ENCODE results near the gene SUGP1.

Gene SUGP1

DNA sequence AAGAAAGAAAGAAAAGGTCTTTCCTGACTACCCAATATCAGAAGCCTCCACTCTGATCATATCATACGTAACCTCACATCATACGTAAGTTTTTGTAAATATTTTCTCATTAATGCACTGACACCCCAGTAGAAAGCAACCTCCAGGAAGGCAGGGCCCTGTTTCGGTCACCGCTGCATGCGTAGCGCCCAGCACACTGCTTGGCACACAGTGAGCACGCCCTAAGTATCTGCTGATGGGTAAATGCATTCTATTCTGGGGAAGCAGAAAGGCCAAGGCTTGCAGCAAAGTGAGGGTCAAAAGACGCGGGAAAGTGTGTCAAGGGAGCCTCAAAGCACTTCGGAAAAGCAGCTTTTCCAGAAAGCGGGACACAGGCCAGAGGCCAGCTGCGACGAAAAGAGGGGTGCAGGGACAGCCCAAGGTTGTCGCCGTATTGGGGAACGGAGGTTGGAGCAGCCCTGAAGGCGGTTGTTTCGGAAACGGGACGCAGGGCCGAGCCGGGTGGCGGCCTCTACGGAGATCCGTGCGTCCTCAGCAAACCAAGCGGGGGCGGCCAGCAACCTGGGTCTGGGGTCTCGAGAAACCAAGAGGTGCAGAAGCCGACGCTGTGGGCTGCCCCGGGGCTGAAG lies 463 bp downstream of the SUGP1 start:
- H3K4me3 ChIP-seq (ENCODE audit: low read depth, low read length) = peak overlapping the region; percentile 85
- TF ChIP-seq, protein P1, sequence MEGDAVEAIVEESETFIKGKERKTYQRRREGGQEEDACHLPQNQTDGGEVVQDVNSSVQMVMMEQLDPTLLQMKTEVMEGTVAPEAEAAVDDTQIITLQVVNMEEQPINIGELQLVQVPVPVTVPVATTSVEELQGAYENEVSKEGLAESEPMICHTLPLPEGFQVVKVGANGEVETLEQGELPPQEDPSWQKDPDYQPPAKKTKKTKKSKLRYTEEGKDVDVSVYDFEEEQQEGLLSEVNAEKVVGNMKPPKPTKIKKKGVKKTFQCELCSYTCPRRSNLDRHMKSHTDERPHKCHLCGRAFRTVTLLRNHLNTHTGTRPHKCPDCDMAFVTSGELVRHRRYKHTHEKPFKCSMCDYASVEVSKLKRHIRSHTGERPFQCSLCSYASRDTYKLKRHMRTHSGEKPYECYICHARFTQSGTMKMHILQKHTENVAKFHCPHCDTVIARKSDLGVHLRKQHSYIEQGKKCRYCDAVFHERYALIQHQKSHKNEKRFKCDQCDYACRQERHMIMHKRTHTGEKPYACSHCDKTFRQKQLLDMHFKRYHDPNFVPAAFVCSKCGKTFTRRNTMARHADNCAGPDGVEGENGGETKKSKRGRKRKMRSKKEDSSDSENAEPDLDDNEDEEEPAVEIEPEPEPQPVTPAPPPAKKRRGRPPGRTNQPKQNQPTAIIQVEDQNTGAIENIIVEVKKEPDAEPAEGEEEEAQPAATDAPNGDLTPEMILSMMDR (IDR thresholded peaks at IDR 0.05; ENCODE audit: insufficient read depth, low read depth, low read length, missing control alignments) = no peak
- DNase-seq (ENCODE audit: low read depth) = no peak

DNA sequence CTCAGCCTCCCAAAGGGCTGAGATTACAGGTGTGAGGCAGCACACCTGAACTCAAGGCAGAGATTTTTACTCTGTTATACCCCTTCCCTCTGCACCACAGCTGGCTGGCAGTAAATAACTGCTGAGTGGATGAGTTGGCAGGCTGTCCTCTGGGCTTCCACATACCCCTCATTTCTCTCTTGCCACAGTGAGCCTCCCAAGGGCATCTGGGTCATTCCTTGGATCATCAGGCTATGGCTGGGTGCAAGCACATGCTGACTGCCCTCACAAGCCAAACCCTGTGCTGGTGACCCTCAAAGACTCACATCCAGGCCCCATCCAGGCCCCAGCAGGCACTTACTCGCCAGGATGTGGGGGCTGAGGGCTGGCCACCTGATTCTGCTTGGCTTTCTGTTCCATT lies 4.2 kb downstream of the SUGP1 start:
- TF ChIP-seq, protein P1 (IDR thresholded peaks at IDR 0.05; ENCODE audit: insufficient read depth, low read depth, low read length, missing control alignments) = no peak
- no peak for DNase-seq (ENCODE audit: low read depth)
- H3K4me3 ChIP-seq (ENCODE audit: low read depth, low read length) = no peak overlapping the region

DNA sequence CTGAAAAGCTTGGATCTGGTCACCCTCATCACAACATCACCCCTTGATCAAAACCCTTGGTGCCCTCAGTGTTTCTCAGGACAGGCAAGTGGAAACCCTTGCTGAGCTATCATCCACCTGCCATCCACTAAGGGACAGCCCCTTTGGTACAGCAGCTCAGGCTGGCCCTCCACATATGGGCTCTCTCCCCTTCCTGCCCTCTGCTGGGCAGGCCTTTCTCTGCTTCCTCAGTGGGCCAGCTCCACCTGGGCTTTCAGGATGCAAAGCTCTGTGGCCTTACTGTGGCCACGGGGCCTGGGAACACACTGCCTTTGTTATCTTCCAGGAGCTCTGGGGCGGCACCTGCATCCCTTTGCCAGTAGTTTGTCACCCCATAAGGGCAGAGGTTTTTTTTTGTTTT lies 4.9 kb downstream of the SUGP1 start:
- no peak overlapping the region for H3K4me3 ChIP-seq (ENCODE audit: low read depth, low read length)
- TF ChIP-seq, protein P1 (IDR thresholded peaks at IDR 0.05; ENCODE audit: insufficient read depth, low read depth, low read length, missing control alignments) = no peak
- no peak for DNase-seq (ENCODE audit: low read depth)

DNA sequence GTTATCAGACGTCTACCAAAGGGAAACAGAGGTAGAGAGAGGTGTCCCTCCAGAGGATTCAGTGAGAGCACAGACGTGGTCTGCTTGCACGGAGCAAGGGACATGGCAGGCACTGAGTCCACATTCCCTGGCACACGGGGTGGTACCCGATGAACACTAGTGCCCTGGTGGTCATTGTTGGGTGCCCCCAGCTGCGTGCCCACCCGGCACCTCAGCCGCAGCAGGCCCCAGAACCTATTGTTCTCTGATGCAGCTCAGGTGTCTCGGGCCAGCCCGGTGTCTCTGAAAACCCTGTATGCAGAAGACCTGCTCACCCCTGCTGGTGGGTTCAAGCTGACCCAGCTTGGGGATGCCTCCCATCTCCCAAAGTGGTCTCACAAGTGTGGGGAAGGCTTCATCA lies 11.9 kb downstream of the SUGP1 start:
- no peak for DNase-seq (ENCODE audit: low read depth)
- TF ChIP-seq, protein P1 (IDR thresholded peaks at IDR 0.05; ENCODE audit: insufficient read depth, low read depth, low read length, missing control alignments) = no peak
- no peak overlapping the region for H3K4me3 ChIP-seq (ENCODE audit: low read depth, low read length)

DNA sequence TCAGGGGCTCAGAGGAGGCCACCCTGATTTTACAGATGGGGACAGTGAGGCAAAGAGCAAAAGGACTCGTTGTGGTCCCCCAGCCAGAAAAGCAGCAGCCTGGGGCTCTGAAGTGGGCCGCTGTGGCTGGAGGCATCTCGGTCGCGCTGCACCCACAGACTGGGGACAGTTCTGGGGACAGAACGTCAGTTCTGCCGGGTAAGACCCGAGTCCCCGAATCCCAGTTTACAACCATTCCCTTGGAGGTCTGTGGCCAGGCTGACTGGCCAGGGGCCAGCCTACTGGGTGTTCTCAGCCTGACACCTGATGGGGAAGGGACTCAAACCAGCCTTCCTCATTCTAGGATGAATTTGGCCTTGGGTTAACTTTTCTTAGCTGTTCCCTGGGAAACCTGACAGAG lies 14.1 kb downstream of the SUGP1 start:
- H3K4me3 ChIP-seq (ENCODE audit: low read depth, low read length) = no peak overlapping the region
- DNase-seq (ENCODE audit: low read depth) = no peak
- TF ChIP-seq, protein P1 (IDR thresholded peaks at IDR 0.05; ENCODE audit: insufficient read depth, low read depth, low read length, missing control alignments) = no peak

DNA sequence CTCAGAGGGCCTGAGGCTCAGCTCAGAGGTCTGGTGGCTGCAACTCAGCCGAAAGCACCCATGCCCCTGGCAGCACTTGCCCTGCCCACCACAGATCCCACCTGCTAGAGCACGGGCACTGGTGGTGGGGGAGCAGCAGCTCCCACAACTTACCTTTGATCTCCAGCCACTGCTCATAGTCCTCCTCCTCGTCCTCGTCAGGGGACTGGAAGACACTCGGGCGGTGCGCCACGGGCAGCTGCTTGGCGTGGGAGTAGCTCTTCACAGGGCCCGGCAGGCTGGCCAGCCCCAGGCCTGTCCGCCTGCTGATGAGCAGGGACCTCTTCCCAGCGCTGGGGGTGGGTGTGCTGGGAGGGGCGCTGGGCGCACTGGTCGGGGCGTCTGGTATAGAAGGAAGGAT lies 14.6 kb downstream of the SUGP1 start:
- TF ChIP-seq, protein P1 (IDR thresholded peaks at IDR 0.05; ENCODE audit: insufficient read depth, low read depth, low read length, missing control alignments) = no peak
- no peak for DNase-seq (ENCODE audit: low read depth)
- H3K4me3 ChIP-seq (ENCODE audit: low read depth, low read length) = no peak overlapping the region

DNA sequence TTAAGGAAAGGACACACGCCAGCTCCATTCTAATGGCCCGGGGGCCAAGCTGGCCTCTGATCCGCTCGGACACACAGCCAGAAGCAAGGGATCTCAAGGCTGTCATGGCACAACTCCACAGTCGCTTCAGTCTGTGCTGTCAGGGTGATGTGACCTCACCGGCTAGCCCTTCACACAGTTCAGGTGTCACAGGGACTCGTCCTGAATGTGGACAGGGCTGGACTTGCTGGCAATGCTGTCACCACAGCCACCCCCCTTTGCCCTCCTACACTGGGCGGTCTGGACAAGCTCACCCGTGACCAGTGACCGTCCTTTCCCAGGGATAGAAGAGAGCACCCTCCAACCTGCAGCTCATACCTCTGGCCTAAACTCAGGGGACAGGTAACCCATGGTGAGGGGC lies 15.2 kb downstream of the SUGP1 start:
- H3K4me3 ChIP-seq (ENCODE audit: low read depth, low read length) = no peak overlapping the region
- DNase-seq (ENCODE audit: low read depth) = no peak
- TF ChIP-seq, protein P1 (IDR thresholded peaks at IDR 0.05; ENCODE audit: insufficient read depth, low read depth, low read length, missing control alignments) = no peak
